Panc1 (cell line): Measurements from ENCODE around the gene POLDIP2. TPM values are rescaled to one million over a fixed set of nuclear protein-coding genes. Genes with fewer than 3 reads are reported as not detected.

Source experiments
- ATAC-seq: fragments of 200-7000 bp; cut with Tn5 transposase; 2 replicates; pipeline ENCODE4 v1.9.1; 2020; ENCODE audit warnings: mild to moderate bottlenecking, moderate library complexity
- BruUV-seq: library from RNA; stranded (reverse); fragments of 400-500 nt; replicated peaks from 2 replicates; lab custom pipeline; 2021; lab: Mats Ljungman, UMichigan
- CTCF ChIA-PET: fragments of 300-600 bp; sonication (Branson Sonifier 250); formaldehyde crosslinking; loops from one replicate; lab custom pipeline; 2022; ENCODE audit warnings: antibody characterized with exemption; lab: Charles Lee
- POLR2A ChIA-PET: fragments of 300-600 bp; sonication (Branson Sonifier 250); formaldehyde crosslinking; loops from one replicate; lab custom pipeline; 2022; ENCODE audit warnings: antibody characterized with exemption; lab: Charles Lee
- DNase-seq: peaks from one replicate; pipeline ENCODE4 v3.0.0-alpha.2; 2010; ENCODE audit warnings: low read depth, low spot score
- H3K27ac ChIP-seq: 2 replicates; pipeline ENCODE4 v1.5.1; 2011; ENCODE audit warnings: mild to moderate bottlenecking, low read length, inconsistent platforms
- H3K27me3 ChIP-seq: fragments of 200-500 bp; sonication (Bioruptor generic); 2 replicates; pipeline ENCODE4 v1.6.0; 2014; ENCODE audit warnings: low read length, inconsistent platforms; ENCODE audit not compliant: control insufficient read depth, insufficient read depth
- H3K36me3 ChIP-seq: fragments of 200-500 bp; sonication (Bioruptor generic); 2 replicates; pipeline ENCODE4 v1.5.1; 2014; ENCODE audit warnings: inconsistent platforms, mild to moderate bottlenecking, low read length, moderate library complexity; ENCODE audit not compliant: control insufficient read depth, insufficient read depth
- H3K4me1 ChIP-seq: 2 replicates; pipeline ENCODE4 v1.5.1; 2011; ENCODE audit warnings: inconsistent platforms, mild to moderate bottlenecking, low read length, moderate library complexity; ENCODE audit not compliant: control insufficient read depth, insufficient read depth
- H3K4me3 ChIP-seq, 2 experiments: 2 replicates each; pipeline ENCODE4 v1.5.1; 2011 to 2012; ENCODE audit warnings: low read depth in 2 of 2, low read length in 2 of 2, mild to moderate bottlenecking in 2 of 2, inconsistent platforms in 1 of 2, moderate library complexity in 1 of 2
- H3K9me3 ChIP-seq: fragments of 200-500 bp; sonication (Bioruptor generic); 2 replicates; pipeline ENCODE4 v1.5.1; 2014; ENCODE audit warnings: low read depth, mild to moderate bottlenecking, inconsistent platforms, low read length, moderate library complexity; ENCODE audit not compliant: control insufficient read depth, insufficient read depth
- POLR2AphosphoS5 ChIP-seq: IDR thresholded peaks from 2 replicates; pipeline ENCODE4 v1.6.1; 2012; ENCODE audit warnings: mild to moderate bottlenecking, low read depth, low read length, moderate library complexity
- SIN3A ChIP-seq: IDR thresholded peaks from 2 replicates; pipeline ENCODE4 v1.6.1; 2012; ENCODE audit warnings: low read depth, mild to moderate bottlenecking, low read length, moderate library complexity, borderline replicate concordance; ENCODE audit not compliant: insufficient read depth
- TCF7L2 ChIP-seq: IDR thresholded peaks from 2 replicates; pipeline ENCODE4 v1.6.1; 2011; ENCODE audit warnings: mild to moderate bottlenecking, low read depth, low read length, inconsistent platforms
- in situ Hi-C: cut with HindIII; loops from 2 replicates; pipeline ENCODE4 v1.10.0; 2016; ENCODE audit warnings: low sequenced_read_pairs, low pct_unique_long_range_greater_than_20kb
- intact Hi-C: fragments of 100-400 bp; cut with micrococcal nuclease; formaldehyde crosslinking; loops from one replicate; pipeline ENCODE4 v1.10.0; 2022; ENCODE audit not compliant: unreplicated experiment
- total RNA-seq: library from RNA; stranded (reverse); gene quantifications from one replicate; pipeline ENCODE4 v1.2.1, GENCODE V29; 2021; ENCODE audit not compliant: unreplicated experiment
- TF ChIP-seq, protein P1 (sequence below): fragments of 450-650 bp; IDR thresholded peaks from 2 replicates; pipeline ENCODE4 v1.5.1; 2017; ENCODE audit warnings: mild to moderate bottlenecking
- TF ChIP-seq, protein P2 (sequence below), 2 experiments: IDR thresholded peaks; 2 replicates each; pipeline ENCODE4 v1.6.1; 2011 to 2012; ENCODE audit warnings: low read depth in 2 of 2, control low read depth in 1 of 2, low read length in 1 of 2, mild to moderate bottlenecking in 1 of 2, moderate library complexity in 1 of 2; ENCODE audit not compliant: insufficient read depth in 1 of 2

The POLDIP2 gene
- total RNA-seq, 1 experiment from 2014 or later: 175 TPM

DNA sequence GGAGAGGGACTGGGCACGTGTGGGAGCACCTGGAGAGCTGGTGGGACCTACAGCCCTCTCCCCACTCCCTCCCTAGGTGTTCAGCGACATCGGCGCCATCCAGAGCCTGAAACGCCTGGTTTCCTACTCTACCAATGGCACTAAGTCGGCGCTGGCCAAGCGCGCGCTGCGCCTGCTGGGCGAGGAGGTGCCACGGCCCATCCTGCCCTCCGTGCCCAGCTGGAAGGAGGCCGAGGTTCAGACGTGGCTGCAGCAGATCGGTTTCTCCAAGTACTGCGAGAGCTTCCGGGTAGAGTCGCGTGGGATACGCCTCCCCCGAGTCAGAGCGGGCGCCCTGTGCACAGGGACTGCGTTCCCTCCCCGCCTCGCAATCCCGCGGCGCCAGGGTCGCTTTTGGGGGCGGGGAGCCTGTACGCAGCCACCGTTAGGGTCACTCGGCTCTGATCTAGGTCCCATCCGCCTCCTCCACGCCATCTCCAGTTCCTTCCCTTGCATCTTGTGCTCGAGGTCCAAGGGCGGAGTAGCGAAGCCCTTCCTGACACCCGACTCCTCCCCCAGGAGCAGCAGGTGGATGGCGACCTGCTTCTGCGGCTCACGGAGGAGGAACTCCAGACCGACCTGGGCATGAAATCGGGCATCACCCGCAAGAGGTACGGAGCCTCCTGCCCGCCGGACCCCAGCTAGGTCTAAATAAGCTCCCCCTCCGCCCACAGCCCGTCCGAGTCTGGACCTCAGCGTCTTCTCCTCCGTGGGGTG, 27.1 kb upstream of the POLDIP2 start:
- Histone ChIP-seq H3K9me3 (no peaks in the 10 kb centered on the region), H3K4me3 (peak overlapping the region; percentile 16 to 26), H3K27ac (no peak overlapping the region), H3K4me1 (no peaks in the 10 kb centered on the region), H3K36me3 (no peaks in the 10 kb centered on the region), H3K27me3 (no peaks in the 10 kb centered on the region)
- intact Hi-C loops (no loop called here), in situ Hi-C loops (no loop called here)
- TF ChIP-seq, protein P1, sequence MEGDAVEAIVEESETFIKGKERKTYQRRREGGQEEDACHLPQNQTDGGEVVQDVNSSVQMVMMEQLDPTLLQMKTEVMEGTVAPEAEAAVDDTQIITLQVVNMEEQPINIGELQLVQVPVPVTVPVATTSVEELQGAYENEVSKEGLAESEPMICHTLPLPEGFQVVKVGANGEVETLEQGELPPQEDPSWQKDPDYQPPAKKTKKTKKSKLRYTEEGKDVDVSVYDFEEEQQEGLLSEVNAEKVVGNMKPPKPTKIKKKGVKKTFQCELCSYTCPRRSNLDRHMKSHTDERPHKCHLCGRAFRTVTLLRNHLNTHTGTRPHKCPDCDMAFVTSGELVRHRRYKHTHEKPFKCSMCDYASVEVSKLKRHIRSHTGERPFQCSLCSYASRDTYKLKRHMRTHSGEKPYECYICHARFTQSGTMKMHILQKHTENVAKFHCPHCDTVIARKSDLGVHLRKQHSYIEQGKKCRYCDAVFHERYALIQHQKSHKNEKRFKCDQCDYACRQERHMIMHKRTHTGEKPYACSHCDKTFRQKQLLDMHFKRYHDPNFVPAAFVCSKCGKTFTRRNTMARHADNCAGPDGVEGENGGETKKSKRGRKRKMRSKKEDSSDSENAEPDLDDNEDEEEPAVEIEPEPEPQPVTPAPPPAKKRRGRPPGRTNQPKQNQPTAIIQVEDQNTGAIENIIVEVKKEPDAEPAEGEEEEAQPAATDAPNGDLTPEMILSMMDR: no peak
- TF ChIP-seq TCF7L2: no peak
- no peak for TF ChIP-seq SIN3A
- TF ChIP-seq, protein P2, sequence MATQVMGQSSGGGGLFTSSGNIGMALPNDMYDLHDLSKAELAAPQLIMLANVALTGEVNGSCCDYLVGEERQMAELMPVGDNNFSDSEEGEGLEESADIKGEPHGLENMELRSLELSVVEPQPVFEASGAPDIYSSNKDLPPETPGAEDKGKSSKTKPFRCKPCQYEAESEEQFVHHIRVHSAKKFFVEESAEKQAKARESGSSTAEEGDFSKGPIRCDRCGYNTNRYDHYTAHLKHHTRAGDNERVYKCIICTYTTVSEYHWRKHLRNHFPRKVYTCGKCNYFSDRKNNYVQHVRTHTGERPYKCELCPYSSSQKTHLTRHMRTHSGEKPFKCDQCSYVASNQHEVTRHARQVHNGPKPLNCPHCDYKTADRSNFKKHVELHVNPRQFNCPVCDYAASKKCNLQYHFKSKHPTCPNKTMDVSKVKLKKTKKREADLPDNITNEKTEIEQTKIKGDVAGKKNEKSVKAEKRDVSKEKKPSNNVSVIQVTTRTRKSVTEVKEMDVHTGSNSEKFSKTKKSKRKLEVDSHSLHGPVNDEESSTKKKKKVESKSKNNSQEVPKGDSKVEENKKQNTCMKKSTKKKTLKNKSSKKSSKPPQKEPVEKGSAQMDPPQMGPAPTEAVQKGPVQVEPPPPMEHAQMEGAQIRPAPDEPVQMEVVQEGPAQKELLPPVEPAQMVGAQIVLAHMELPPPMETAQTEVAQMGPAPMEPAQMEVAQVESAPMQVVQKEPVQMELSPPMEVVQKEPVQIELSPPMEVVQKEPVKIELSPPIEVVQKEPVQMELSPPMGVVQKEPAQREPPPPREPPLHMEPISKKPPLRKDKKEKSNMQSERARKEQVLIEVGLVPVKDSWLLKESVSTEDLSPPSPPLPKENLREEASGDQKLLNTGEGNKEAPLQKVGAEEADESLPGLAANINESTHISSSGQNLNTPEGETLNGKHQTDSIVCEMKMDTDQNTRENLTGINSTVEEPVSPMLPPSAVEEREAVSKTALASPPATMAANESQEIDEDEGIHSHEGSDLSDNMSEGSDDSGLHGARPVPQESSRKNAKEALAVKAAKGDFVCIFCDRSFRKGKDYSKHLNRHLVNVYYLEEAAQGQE (IDR thresholded peaks at IDR 0.05; ENCODE audit: insufficient read depth in 1 of 2, low read depth in 2 of 2, low read length in 1 of 2): no peak
- TF ChIP-seq POLR2AphosphoS5: no peak
- no TSS peak for BruUV-seq
- ChIA-PET CTCF (interaction anchor here (0.6 kb wide), 1 partner anchor 82 kb away, joined by 4 read pairs; no protein-coding TSS in a partner anchor), POLR2A (interaction anchor here (0.6 kb wide), 1 partner anchor 1006 kb away, joined by 3 read pairs; no protein-coding TSS in a partner anchor)
- ATAC-seq (peak; percentile 65), DNase-seq (no peak)

DNA sequence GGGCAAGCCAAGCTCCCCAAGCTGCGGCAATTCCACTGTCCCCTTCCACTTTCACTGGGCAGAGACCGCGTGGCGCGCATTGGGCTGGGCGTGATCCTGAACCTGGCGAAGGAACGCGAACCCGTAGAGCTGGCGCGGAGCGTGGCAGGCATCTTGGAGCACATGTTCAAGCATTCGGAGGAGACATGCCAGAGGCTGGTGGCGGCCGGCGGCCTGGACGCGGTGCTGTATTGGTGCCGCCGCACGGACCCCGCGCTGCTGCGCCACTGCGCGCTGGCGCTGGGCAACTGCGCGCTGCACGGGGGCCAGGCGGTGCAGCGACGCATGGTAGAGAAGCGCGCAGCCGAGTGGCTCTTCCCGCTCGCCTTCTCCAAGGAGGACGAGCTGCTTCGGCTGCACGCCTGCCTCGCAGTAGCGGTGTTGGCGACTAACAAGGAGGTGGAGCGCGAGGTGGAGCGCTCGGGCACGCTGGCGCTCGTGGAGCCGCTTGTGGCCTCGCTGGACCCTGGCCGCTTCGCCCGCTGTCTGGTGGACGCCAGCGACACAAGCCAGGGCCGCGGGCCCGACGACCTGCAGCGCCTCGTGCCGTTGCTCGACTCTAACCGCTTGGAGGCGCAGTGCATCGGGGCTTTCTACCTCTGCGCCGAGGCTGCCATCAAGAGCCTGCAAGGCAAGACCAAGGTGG, 24.0 kb upstream of the POLDIP2 start:
- no TSS peak for BruUV-seq
- Histone ChIP-seq H3K4me3 (no peak overlapping the region), H3K36me3 (no peaks in the 10 kb centered on the region), H3K9me3 (no peaks in the 10 kb centered on the region), H3K27me3 (no peaks in the 10 kb centered on the region), H3K4me1 (no peaks in the 10 kb centered on the region), H3K27ac (no peak overlapping the region)
- no peak for DNase-seq
- ATAC-seq: no peak
- TF ChIP-seq TCF7L2 (no peak), SIN3A (no peak), POLR2AphosphoS5 (no peak)
- TF ChIP-seq, protein P2 (IDR thresholded peaks at IDR 0.05; ENCODE audit: insufficient read depth in 1 of 2, low read depth in 2 of 2, low read length in 1 of 2): no peak
- TF ChIP-seq, protein P1: no peak
- ChIA-PET CTCF (no interaction called here), POLR2A (no interaction called here)
- intact Hi-C loops: no loop called here
- in situ Hi-C loops: no loop called here
